Activated CD4-positive, alpha-beta T cell treated with anti-CD3 and anti-CD28 coated beads, Interleukin-2, amount 50 U/mL, for 24 hours (primary cell): ENCODE data around the gene MSMP.
A peak's percentile ranks its signal among the peaks of the same experiment; 100 is the strongest.

Experiments
- DNase-seq, 2 donors: peaks; one replicate each; pipeline ENCODE4 v3.0.0-alpha.2; 2020; ENCODE audit warnings: low read depth in 1 of 2, low spot score in 1 of 2

The MSMP gene, protein sequence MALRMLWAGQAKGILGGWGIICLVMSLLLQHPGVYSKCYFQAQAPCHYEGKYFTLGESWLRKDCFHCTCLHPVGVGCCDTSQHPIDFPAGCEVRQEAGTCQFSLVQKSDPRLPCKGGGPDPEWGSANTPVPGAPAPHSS

DNA sequence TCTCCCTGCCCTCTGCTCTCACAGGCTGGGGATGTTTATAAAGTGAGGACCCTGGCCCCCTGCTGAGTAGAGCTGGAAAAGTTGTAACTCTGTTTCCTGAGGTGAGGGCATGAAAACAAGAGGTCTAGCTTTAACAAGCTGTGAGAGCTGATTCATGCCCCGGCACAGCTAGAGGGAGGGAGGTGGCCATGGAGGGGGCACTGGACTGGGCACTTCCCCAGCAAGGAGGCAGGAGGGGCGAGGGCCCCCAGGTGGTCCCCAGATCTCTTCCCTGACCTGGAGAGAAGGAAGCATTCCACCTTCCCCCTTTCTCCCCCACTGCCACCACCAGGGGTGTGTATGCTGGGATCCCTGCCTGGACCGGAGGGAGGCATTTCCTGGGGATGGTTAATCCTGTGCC is at the start of gene MSMP:
TSS of gene MSMP (minus strand) at position 13 of the 400 bp plus-strand sequence. CDS start 147 bp downstream, outside the sequence.
- no peak for DNase-seq

DNA sequence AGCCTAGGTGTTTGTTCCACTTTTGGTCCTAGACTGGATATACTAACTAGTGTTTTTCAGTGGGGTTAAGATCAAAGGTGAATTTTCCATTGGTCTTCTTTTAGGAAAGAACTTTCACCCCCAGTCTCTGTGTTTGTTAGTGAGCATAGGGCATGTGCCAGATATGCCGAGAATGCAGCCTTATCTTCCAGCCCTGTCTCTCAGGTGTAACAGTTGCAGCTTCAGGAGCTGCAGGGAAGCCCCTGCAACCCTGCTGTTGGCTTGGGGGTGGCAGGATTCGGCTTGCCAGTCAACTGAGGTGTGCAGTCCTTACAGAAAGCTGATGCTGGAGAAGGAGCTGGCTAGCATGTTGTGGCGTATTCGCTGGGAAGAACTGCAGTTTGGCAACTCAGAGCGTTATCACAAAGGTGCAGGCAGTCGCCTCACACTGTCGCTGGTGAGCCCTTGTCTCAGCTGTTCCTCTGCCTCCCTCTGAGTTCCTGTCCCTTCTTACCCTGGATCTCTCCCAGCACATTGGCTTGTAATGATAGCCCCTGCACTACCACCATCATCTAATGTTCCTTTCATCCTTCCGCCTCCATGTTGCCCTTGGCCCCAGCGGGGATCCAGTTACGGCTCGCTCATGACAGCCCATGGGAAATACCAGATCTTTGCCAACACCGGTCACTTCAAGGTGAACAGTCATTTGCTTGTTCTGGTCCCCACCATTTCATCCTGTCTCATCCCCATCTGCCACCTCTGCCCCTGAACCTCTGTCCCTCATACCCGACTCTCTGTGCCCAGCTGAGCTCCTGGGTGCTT is 47.5 kb upstream of the MSMP start:
- no peak for DNase-seq

DNA sequence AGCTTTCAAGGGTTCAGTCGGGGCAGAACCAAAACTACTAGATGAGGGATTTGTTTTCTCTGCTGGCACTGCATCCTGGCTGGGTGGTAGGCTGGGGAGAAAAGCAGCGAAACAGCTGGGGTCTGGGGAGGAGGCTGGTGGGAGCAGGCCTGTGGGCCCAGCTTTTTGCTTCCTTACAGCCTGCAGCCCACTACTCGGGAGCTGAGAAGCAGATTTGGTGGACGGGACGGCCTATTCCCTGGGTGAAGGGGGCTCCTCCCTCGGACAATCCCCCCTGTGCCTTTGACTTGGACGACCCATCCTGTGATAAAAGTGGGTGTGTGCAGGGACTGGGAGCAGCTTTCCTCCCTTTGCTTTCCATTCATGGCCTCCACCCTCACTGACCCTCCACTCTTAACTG is 46.5 kb upstream of the MSMP start:
- DNase-seq = no peak

DNA sequence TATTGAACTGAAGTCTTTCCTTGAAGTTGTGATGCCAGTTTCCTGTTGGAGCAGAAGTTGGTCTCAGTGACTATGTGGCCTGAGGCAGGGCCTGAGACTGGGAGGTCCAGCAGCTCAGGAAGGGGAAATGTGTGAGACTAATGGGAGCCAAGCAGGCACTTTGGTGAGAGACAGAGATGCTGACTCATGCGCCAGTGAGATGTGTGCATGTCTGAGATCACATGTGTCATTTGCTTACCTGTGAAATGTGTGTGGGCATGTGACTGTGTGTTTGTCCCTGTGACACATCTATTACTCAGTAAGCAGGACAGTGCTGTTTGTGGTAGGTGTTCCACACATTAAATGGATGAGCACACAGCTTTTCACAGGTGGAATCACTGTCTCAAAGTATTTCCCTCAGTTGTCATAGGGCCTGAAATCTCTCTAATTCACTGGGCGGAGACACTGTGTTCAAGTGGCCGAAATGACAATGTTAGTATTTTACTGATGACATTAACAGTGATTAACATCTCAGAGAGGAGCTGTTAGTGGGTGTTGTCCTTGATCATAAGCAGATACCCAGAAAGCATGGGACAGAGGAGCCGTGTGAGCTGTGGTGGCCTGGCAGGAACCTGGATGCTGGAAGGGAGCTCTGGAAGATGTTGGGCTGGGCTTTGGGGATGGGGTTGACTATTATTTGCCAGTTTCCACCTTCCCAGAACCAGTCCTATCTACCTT is 44.7 kb upstream of the MSMP start:
- DNase-seq = peak in 1 of 2 donors; percentile 53

DNA sequence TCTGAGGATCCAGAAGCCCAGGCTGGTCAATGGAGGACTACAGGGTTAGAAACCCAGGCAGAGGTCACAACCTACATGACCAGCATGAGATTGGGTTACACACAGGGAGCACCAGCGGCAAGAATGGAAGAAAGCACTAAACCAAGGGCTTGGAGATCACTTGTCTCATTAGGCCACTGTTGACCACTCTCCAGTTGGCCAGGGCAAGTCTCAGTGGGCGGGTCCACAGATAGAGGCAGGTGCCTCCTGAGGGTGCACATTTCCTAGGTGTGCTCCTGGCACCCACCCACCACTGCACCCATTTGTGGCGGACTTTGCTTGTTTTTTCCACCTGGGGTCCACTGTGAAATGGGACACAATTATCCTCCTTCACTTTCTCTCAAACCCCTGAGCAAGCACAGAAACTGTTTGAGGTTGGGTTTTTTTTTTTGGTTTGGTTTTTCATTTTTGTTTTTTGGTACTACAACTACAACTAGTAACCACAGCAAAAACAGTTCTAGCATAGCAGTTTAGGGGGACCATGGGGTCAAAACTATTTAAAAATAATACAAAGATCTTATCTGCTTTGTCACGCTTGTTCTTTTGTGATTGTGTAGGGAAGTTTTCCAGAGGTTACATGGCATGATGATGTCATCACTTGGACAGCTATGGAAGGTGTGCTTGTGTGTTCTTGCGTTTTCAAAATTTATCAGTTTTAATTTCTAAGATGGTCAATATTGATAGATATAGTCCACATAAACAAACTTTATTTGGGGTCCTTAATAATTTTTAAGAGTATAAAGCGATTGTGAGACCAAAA is 43.4 kb upstream of the MSMP start:
- no peak for DNase-seq

DNA sequence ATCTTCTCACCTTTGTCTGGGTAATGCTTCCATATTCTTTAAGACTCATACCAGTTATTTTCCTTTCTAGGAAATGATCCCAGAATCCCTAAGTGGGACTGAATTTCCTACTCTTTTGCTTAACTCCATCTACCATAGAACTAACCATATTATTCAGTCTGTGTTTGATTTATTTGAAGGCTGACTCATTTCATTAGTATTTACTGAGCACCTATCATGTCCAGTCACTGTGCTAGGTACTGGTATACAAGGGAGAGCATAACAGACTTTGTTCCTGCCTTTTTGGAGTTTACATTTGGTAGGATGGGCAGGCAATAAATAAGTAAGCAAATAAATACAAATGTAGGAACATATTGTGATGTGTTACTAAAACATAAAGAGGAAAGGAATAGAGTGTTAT is 41.6 kb upstream of the MSMP start:
- DNase-seq = no peak

DNA sequence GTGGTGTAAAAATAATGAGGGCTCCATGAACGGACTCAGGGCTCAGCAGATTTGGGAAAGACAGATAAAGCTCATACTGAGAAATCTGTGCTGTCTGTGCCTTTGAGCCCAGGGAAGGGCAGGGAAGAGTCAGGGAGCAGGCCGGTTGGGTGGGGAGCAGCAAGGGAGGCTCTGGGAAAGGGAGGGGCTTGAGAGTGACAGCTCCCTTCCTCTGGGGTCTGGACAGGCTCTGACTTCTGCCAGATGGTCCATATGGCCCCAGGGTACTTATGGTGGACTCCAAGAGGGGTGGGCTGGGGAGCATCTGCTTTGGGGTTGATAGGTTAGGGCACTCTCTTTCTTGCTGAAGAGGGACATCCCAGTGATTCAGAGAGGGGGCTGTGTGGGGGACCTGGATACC is 39.4 kb upstream of the MSMP start:
- DNase-seq = no peak

DNA sequence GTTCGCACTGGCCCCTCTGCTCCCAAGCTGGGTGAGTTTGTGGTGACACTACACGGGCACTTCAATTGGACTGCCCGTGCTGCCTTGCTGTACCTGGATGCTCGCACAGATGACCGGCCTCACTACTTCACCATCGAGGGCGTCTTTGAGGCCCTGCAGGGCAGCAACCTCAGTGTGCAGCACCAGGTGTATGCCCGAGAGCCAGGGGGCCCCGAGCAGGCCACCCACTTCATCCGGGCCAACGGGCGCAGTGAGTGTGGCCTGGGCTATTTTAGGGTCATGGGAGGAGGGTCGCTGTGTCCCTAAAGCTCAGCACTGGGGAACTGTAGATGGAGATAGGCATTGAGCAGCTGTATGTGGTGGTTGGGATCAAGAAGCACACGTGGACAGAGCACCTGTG is 38.8 kb upstream of the MSMP start:
- DNase-seq = no peak

DNA sequence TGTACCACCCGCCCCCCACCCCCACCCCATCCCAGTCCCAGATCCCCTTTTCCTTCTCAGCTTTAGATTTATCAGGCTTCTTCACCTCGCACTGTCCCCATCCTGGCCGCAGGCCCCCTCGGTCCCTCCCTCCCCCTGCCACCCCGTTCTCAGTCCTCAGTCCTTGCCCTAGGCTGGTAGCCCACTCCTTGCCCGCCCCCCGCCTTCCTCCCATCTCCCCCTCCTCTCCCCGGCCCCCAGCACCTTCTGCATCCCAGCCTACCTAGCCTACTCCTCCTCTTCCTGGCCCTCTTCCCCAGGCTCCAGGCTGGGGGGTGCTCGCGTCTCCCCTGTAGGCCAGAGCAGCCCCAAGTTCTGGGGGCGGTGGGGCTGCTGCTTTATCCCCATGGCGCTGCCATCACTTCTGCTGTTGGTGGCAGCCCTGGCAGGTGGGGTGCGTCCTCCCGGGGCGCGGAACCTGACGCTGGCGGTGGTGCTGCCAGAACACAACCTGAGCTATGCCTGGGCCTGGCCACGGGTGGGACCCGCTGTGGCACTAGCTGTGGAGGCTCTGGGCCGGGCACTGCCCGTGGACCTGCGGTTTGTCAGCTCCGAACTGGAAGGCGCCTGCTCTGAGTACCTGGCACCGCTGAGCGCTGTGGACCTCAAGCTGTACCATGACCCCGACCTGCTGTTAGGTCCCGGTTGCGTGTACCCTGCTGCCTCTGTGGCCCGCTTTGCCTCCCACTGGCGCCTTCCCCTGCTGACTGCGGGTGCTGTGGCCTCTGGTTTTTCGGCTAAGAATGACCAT is 38.1 kb upstream of the MSMP start:
- no peak for DNase-seq

DNA sequence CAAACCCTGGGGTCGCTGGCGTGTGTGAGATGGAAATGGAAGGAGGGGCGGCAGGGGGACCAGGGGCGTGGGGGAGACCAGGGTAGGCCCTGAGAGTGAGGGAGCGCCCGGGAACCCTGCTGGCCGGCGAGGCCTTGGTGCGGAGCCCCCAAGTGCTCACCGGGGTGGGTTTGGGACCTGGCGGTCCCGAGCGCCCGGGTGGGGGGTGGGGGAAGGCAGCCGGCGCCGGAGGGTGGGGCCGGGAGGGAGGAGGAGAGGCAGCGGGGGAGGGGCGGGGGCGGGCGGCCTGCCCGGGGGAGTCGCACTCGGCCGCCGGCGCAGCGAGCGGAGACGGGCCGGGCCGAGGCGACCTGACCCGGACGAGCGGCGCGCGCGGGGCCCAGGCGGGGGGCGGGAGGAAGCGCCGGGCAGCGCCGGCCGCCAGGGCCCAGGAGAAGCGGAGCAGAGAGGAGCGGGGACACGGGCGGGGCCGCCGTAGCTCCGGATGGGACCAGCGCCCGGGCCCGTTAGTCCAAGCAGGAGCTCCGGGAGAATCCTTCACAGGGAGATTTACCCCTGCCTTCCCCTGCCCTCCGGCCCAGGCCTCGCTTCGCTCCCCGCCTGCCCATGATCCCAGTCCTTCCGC is 37.3 kb upstream of the MSMP start, which contains the start of gene NPR2:
TSS of gene NPR2 (plus strand) at position 295 of the 625 bp plus-strand sequence. CDS start 818 bp downstream, outside the sequence.
- DNase-seq = no peak

DNA sequence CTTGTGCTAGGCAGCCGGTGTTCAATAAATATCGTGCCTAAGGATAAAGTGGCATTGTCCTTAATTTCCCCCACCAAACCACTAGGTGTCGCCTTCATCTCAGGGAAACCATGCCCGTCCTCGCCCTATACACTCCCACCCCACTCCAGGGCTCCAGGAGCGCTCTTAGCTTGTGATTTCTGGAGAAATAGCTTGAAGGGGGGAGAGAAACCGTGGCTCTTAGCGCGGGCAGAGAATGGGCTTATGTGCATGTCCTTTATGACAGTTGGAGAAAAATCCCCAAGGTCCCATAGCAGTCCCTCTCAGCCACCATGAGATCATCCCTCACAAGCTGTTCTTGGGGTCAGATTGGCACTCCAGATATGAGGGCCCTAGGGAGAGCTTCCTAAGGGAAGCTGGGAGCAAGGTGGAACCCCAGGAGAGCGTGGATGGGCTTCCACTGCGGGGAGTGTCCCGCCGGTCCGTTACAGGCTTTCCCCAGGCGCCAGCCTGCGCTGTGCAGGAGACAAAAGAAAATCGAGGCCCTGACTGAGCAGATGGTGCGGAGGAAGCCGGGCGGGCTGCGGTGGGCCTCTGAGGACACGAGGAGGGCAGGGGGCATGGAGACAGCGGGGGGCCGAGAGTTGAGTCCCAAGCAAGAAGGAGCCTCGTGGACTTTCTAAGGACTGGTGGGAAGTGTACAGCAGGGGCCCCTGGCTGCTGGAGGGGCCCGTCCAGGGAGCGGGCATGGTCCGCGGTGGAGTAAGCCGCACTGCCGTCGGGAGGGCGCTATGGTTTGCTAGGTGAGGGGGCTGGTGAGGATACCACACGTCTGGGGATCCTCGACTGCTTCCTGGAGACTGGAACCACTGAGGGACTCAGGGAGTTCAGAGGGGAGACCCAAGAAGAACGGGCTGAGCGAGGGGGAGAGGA is 36.6 kb upstream of the MSMP start:
- DNase-seq = peak; percentile 19 to 45

DNA sequence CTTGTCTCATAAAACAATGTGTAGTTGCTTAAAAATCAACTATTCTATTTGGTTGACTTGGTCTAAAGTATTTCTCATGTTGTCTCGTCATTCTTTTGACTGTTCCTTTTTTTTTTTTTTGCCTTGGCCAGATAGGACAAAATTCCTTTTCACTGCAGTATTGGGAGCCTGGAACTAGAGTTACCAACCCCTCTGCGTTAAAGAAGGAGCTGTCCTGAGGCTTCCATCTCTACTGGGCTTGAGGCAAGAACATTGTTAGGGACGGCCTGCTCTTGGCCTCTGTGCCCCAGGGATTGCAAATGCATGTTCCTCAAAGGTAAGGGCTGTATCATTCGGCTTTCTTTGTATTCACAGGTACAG is 35.9 kb upstream of the MSMP start:
- DNase-seq = no peak

DNA sequence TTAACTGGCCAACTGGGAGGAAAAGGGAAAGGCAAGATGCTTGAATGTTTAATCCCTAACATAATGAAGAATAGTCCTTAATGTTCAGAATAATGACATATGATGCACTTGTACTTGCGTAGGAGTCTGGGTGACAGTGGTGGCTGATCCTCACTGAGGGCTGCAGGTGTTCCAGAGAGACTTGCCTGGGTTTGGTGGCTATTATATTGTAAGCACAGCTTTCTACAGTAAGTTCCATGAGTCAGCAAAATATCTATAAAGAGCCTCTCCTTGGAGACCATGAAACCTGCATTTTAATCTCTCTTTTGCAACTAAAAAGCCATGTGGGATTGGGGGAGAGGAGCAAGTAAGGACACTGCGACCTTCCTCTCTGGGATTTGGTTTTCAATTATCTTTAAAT is 35.5 kb upstream of the MSMP start:
- no peak for DNase-seq

DNA sequence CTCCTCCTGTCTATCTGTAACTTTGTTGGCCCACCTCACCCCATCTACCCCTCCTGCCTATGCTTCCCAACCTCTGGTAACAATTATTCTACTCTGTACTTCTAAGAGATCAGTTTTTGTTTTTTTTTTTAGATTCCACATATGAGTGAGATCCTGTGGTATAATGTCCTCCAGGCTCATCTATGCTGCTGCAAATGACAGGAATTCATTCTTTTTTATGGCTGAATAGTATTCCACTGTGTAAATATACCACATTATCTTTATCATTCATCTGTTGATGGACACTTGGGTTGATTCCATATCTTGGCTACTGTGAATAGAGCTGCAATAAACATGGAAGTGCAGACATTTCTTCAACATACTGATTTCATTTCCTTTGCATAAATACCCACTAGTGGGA is 29.3 kb upstream of the MSMP start:
- DNase-seq = no peak

DNA sequence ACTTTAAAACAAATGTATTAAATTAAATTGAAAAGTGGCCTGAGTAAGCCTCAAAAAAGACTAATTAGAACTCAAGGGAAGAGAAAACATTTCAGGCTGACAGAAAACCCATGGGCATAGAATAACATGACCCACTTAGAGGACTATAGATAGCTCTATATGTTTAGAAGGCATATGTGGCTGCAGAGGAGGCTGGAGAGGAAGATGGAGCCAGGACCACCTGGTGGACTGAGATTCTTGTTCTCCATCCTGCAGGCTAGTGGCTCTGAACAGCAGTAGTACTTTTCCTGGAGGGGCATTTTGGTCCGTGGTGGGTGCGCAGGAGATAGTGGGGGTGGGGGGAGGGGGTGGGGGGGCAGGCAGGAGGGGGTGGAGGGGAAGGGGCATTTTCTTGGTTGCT is 27.0 kb upstream of the MSMP start:
- no peak for DNase-seq

DNA sequence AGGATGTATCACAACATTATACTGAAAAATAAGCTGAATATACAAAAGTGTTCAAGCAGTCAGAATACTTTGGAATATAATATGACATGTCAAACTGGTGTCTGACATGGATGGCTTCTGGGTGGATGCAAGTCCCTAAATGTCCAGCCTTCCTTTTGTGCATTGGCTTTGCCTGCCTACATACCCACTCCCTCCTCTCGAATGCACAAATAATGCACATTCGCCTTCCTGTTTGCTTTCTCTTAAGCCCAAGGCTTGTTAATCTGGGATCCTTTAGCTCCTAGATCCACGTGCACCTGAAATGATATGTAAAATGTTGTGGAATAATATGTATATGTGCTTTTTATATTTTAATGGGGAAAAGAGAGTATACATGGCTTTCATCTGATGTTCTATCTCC is 24.4 kb upstream of the MSMP start:
- no peak for DNase-seq

DNA sequence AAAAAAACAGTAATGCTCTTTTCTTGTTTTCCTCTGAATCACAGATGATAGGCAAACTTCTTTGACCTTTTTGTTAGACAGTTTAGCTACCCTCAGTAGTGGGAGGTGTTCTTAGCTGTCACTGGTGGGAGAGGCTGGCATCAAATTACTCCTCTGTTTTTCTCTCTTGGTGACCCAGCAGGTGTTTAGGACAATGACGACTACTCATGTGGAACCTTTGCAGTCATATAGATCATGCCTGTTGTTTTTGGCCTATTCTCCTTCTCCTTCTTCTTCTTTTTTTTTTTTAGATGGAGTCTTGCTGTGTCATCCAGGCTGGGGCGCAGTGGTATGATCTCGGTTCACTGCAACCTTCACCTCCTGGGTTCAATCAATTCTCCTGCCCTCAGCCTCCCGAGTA is 21.9 kb upstream of the MSMP start:
- no peak for DNase-seq

DNA sequence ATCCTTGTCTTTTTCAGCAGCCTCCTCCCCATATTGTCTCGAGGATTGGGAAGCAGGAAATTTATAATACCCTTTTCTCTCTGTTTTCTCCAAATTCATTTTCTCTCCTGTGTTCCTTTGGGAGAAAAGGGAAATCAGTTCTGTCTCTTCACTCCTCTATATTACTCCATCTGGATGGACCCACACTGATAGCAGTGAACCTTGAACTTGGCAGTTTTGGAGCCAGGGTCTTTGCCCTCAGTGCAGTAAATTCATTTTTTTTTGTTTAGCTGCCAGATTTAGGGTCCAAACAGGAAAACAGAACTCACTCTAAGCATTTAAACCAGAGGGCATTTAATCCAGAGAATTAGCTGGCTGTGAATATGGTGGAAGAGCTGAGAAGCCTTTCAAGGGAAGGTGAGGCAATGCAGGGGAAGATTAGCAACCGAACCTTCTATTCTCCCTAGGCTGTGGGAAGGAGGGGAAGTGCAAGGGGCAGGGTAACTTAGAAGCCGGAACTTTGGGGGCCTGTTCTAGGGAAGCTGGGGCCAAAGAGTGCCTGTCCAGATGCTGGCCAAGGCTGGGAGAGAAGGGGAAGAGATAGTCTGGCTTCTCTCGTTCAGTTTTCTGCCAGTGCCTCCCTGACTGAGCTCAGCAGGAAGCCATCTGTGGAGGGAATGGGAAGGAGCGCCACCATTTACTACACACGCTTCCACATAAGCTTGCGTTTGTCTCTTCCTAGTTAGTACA is 21.0 kb upstream of the MSMP start:
- DNase-seq = no peak

DNA sequence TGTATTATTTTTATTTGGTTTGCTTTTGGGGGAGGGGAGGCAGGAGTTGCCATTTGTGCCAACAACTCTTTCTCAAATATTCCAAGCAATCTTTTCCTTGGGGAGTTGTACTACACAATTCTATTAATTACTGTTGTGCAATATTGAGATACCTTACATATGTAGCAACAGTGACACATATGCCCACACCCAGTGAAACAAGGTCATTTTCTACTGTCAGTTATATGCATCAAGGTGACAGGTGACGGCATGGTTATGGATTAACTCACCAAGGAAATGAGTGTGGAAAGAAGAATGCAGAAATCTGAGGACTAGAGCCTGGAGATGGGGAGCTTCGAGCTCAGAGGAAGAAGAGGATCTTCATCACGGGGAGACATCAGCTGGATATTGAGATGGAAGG is 17.9 kb upstream of the MSMP start:
- no peak for DNase-seq
